ENCODE results near the gene PRPSAP1. TPM values are rescaled to one million over a fixed set of nuclear protein-coding genes. Genes with fewer than 3 reads are reported as not detected.

The PRPSAP1 gene
- polyA plus RNA-seq, 3 donors, result 45.8 to 58.2 (median 51.2) TPM

- Histone ChIP-seq H3K9me3 (replicated peaks in 1 of 2; ENCODE audit: control insufficient read depth in 1 of 2, insufficient read depth in 1 of 2, low read length in 2 of 2) (no peaks in the 10 kb centered on the region), H3K4me2 (replicated peaks; ENCODE audit: extremely low read depth, low read length, poor library complexity, severe bottlenecking) (no peak overlapping the region), H3K4me1 (ENCODE audit: control insufficient read depth in 1 of 2, insufficient read depth in 2 of 2, low read length in 2 of 2) (peaks cover 33 to 48% of the 10 kb centered on the region in 2 donors), H3K4me3 (replicated peaks in 1 of 3; ENCODE audit: low read depth in 2 of 3, low read length in 3 of 3) (no peak overlapping the region), H4K20me1 (ENCODE audit: insufficient read depth, low read length) (no peaks in the 10 kb centered on the region), H3K27ac (ENCODE audit: low read depth in 1 of 2, low read length in 2 of 2) (no peak overlapping the region), H3K36me3 (replicated peaks in 1 of 2; ENCODE audit: control insufficient read depth in 1 of 2, insufficient read depth in 2 of 2, low read length in 2 of 2) (no peaks in the 10 kb centered on the region), H3K79me2 (ENCODE audit: insufficient read depth, low read length) (no peaks in the 10 kb centered on the region), H3K9ac (ENCODE audit: insufficient read depth, low read length, poor library complexity, severe bottlenecking) (no peak overlapping the region), H3K27me3 (ENCODE audit: control insufficient read depth in 2 of 2, insufficient read depth in 2 of 2, low read length in 2 of 2) (no peaks in the 10 kb centered on the region), H2AFZ (ENCODE audit: insufficient read depth, low read depth, low read length, poor library complexity, severe bottlenecking) (no peak overlapping the region)
- TF ChIP-seq CTCF (IDR thresholded peaks at IDR 0.05), result no peak
- peaks cover 39% of the 10 kb centered on the region for H3K4me1 Mint-ChIP-seq
- WGBS (ENCODE audit: insufficient coverage), result no CpG with 5 or more reads among the region's 5 CpGs
- intact Hi-C loops (cut with micrococcal nuclease), result no loop called here
- peaks cover 5 to 10% of the 10 kb centered on the region in 2 donors for H3K36me3 Mint-ChIP-seq
- peaks cover 3 to 8% (median 6%) of the 10 kb centered on the region in 3 donors for H3K27me3 Mint-ChIP-seq (ENCODE audit: low read depth in 3 of 3)
- H3K27ac Mint-ChIP-seq, result no peak overlapping the region
- H3K9me3 Mint-ChIP-seq, result no peaks in the 10 kb centered on the region
- DNase-seq, result no peak
- no peak overlapping the region for H3K4me3 Mint-ChIP-seq
Measured at GRCh38 chr17:76378548-76379274, 25.0 kb upstream of the PRPSAP1 start.

GRCh38 chr17:76376318-76377133 lies 22.8 kb upstream of the PRPSAP1 start:
- H3K36me3 Mint-ChIP-seq, result peaks cover 5 to 12% of the 10 kb centered on the region in 2 donors
- no peaks in the 10 kb centered on the region for H3K9me3 Mint-ChIP-seq
- no peak overlapping the region for H3K4me3 ChIP-seq (replicated peaks in 1 of 3; ENCODE audit: low read depth in 2 of 3, low read length in 3 of 3)
- DNase-seq, result no peak
- H3K4me3 Mint-ChIP-seq, result no peak overlapping the region
- peak overlapping the region in 1 of 7 donors; percentile 19 for H3K27ac Mint-ChIP-seq
- peaks cover 18 to 29% of the 10 kb centered on the region in 2 donors for H3K4me1 ChIP-seq (ENCODE audit: control insufficient read depth in 1 of 2, insufficient read depth in 2 of 2, low read length in 2 of 2)
- peaks cover 31% of the 10 kb centered on the region for H3K4me1 Mint-ChIP-seq
- intact Hi-C loops (cut with micrococcal nuclease), result no loop called here
- WGBS (ENCODE audit: insufficient coverage), result 51% methylated on average over 3 of the region's 8 CpGs
- peaks cover 3 to 10% (median 6%) of the 10 kb centered on the region in 3 donors for H3K27me3 Mint-ChIP-seq (ENCODE audit: low read depth in 3 of 3)
- no peak for TF ChIP-seq CTCF (IDR thresholded peaks at IDR 0.05)
- H4K20me1 ChIP-seq (ENCODE audit: insufficient read depth, low read length), result no peaks in the 10 kb centered on the region
- H3K27ac ChIP-seq (ENCODE audit: low read depth in 1 of 2, low read length in 2 of 2), result no peak overlapping the region
- no peaks in the 10 kb centered on the region for H3K9me3 ChIP-seq (replicated peaks in 1 of 2; ENCODE audit: control insufficient read depth in 1 of 2, insufficient read depth in 1 of 2, low read length in 2 of 2)
- H3K9ac ChIP-seq (ENCODE audit: insufficient read depth, low read length, poor library complexity, severe bottlenecking), result no peak overlapping the region
- H3K79me2 ChIP-seq (ENCODE audit: insufficient read depth, low read length), result no peaks in the 10 kb centered on the region
- H3K27me3 ChIP-seq (ENCODE audit: control insufficient read depth in 2 of 2, insufficient read depth in 2 of 2, low read length in 2 of 2), result no peaks in the 10 kb centered on the region
- no peak overlapping the region for H3K4me2 ChIP-seq (replicated peaks; ENCODE audit: extremely low read depth, low read length, poor library complexity, severe bottlenecking)
- H2AFZ ChIP-seq (ENCODE audit: insufficient read depth, low read depth, low read length, poor library complexity, severe bottlenecking), result no peak overlapping the region
- no peaks in the 10 kb centered on the region for H3K36me3 ChIP-seq (replicated peaks in 1 of 2; ENCODE audit: control insufficient read depth in 1 of 2, insufficient read depth in 2 of 2, low read length in 2 of 2)
